SK-N-SH (cell line): Measurements from ENCODE around the gene CTBP1.

Experiments used
- CHD2 ChIP-seq: fragments of 150-350 bp; IDR thresholded peaks from 2 replicates; pipeline ENCODE4 v1.6.1; 2018; ENCODE audit warnings: low read length; ENCODE audit not compliant: partially characterized antibody
- CTCF ChIP-seq: fragments of 200-600 bp; sonication (generic); IDR thresholded peaks from 2 replicates; pipeline ENCODE4 v1.6.1; 2017; ENCODE audit warnings: antibody characterized with exemption, mild to moderate bottlenecking, moderate library complexity
- EP300 ChIP-seq, 2 experiments: IDR thresholded peaks; 2 replicates each; pipeline versions ENCODE4 v1.4.0 to v1.6.1; 2012; ENCODE audit warnings: borderline replicate concordance in 1 of 2, low read depth in 1 of 2, low read length in 1 of 2
- EZH2phosphoT487 ChIP-seq: fragments of 200-600 bp; sonication (generic); IDR thresholded peaks from 2 replicates; pipeline ENCODE4 v1.6.1; 2017; ENCODE audit warnings: low read depth, mixed run types, mild to moderate bottlenecking, antibody characterized with exemption, moderate library complexity, borderline replicate concordance
- FOSL2 ChIP-seq: IDR thresholded peaks from 2 replicates; pipeline ENCODE4 v1.4.0; 2012; ENCODE audit warnings: low read depth, mild to moderate bottlenecking, moderate library complexity, borderline replicate concordance
- FOXJ3 ChIP-seq: sonication (generic); formaldehyde crosslinking; IDR thresholded peaks from 2 replicates; pipeline ENCODE4 v1.5.1; 2020; ENCODE audit warnings: mild to moderate bottlenecking, missing genetic modification reagents
- RAD21 ChIP-seq: IDR thresholded peaks from 2 replicates; pipeline ENCODE4 v1.6.1; 2012; ENCODE audit warnings: mild to moderate bottlenecking, low read length
- RCOR1 ChIP-seq: fragments of 150-350 bp; IDR thresholded peaks from 2 replicates; pipeline ENCODE4 v1.6.1; 2017; ENCODE audit warnings: antibody characterized with exemption, low read length
- RFX5 ChIP-seq: IDR thresholded peaks from 2 replicates; pipeline ENCODE4 v1.6.1; 2012; ENCODE audit warnings: mild to moderate bottlenecking, improper control_type of control experiment, low read length
- TAF1 ChIP-seq: IDR thresholded peaks from 2 replicates; pipeline ENCODE4 v1.6.1; 2012; ENCODE audit warnings: low read depth, mild to moderate bottlenecking, low read length, moderate library complexity, borderline replicate concordance
- TEAD4 ChIP-seq: IDR thresholded peaks from 2 replicates; pipeline ENCODE4 v1.4.0; 2012; ENCODE audit warnings: mild to moderate bottlenecking, borderline replicate concordance; ENCODE audit not compliant: insufficient read depth
- YY1 ChIP-seq: IDR thresholded peaks from 2 replicates; pipeline ENCODE4 v1.4.0; 2012; ENCODE audit warnings: low read depth, mild to moderate bottlenecking
- TF ChIP-seq, protein P1 (sequence below): IDR thresholded peaks from 2 replicates; pipeline ENCODE4 v1.4.0; 2012; ENCODE audit warnings: low read depth
- TF ChIP-seq, protein P2 (sequence below): IDR thresholded peaks from 2 replicates; pipeline ENCODE4 v1.6.1; 2012; ENCODE audit warnings: mild to moderate bottlenecking, low read depth, low read length, moderate library complexity

GRCh38 chr4:1206299-1207156, 42.4 kb downstream of the CTBP1 start:
- TF ChIP-seq CTCF (no peak), RCOR1 (no peak), EP300 (IDR thresholded peaks at IDR 0.05; ENCODE audit: borderline replicate concordance in 1 of 2, low read depth in 1 of 2, low read length in 1 of 2) (no peak), EZH2phosphoT487 (no peak), FOXJ3 (CRISPR knock-in tag) (no peak), CHD2 (no peak), RAD21 (no peak), TEAD4 (no peak), RFX5 (no peak), FOSL2 (no peak), YY1 (no peak), TAF1 (no peak)
- TF ChIP-seq, protein P1, sequence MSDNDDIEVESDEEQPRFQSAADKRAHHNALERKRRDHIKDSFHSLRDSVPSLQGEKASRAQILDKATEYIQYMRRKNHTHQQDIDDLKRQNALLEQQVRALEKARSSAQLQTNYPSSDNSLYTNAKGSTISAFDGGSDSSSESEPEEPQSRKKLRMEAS = no peak
- TF ChIP-seq, protein P2, sequence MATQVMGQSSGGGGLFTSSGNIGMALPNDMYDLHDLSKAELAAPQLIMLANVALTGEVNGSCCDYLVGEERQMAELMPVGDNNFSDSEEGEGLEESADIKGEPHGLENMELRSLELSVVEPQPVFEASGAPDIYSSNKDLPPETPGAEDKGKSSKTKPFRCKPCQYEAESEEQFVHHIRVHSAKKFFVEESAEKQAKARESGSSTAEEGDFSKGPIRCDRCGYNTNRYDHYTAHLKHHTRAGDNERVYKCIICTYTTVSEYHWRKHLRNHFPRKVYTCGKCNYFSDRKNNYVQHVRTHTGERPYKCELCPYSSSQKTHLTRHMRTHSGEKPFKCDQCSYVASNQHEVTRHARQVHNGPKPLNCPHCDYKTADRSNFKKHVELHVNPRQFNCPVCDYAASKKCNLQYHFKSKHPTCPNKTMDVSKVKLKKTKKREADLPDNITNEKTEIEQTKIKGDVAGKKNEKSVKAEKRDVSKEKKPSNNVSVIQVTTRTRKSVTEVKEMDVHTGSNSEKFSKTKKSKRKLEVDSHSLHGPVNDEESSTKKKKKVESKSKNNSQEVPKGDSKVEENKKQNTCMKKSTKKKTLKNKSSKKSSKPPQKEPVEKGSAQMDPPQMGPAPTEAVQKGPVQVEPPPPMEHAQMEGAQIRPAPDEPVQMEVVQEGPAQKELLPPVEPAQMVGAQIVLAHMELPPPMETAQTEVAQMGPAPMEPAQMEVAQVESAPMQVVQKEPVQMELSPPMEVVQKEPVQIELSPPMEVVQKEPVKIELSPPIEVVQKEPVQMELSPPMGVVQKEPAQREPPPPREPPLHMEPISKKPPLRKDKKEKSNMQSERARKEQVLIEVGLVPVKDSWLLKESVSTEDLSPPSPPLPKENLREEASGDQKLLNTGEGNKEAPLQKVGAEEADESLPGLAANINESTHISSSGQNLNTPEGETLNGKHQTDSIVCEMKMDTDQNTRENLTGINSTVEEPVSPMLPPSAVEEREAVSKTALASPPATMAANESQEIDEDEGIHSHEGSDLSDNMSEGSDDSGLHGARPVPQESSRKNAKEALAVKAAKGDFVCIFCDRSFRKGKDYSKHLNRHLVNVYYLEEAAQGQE = no peak
